ENCODE measurements around the gene LIPC.

DNA sequence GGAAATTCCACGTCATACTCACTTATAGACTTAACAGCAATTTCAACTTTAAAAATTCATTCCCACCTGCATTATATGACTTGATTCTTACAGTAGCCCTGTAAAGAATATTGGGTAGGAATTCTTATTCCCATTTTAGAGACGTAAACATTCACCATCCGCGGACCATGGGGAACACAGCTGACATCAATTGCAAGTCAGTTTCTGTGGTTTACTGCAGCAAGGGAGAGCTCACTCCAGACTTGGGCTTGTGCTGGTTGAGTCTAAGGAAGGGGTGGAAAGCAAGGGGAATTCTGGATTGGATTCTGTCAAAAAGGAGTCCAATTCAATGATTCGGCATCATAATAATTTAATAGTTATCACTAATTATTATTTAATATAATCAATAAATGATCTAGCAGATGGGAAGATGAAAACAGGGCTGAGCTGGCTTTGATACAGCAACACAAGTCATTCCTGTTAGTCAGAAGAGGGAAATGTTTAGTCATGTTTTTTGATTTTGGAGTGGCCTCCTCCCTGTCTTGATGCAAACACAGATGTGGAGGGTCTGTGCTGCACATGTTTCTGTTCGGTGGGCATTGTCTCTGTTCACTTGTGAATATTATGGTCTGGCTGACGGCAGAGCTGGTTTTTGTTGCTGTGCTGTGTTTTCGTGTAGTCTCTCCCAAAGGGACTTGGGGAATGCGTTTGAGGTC, 9.7 kb downstream of the LIPC start:
- no peak for TF ChIP-seq POLR2A (IDR thresholded peaks at IDR 0.05)
- TF ChIP-seq, protein P1, sequence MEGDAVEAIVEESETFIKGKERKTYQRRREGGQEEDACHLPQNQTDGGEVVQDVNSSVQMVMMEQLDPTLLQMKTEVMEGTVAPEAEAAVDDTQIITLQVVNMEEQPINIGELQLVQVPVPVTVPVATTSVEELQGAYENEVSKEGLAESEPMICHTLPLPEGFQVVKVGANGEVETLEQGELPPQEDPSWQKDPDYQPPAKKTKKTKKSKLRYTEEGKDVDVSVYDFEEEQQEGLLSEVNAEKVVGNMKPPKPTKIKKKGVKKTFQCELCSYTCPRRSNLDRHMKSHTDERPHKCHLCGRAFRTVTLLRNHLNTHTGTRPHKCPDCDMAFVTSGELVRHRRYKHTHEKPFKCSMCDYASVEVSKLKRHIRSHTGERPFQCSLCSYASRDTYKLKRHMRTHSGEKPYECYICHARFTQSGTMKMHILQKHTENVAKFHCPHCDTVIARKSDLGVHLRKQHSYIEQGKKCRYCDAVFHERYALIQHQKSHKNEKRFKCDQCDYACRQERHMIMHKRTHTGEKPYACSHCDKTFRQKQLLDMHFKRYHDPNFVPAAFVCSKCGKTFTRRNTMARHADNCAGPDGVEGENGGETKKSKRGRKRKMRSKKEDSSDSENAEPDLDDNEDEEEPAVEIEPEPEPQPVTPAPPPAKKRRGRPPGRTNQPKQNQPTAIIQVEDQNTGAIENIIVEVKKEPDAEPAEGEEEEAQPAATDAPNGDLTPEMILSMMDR (IDR thresholded peaks at IDR 0.05), result no peak
